ENCODE measurements around the gene LRP1-AS.

The LRP1-AS gene

DNA sequence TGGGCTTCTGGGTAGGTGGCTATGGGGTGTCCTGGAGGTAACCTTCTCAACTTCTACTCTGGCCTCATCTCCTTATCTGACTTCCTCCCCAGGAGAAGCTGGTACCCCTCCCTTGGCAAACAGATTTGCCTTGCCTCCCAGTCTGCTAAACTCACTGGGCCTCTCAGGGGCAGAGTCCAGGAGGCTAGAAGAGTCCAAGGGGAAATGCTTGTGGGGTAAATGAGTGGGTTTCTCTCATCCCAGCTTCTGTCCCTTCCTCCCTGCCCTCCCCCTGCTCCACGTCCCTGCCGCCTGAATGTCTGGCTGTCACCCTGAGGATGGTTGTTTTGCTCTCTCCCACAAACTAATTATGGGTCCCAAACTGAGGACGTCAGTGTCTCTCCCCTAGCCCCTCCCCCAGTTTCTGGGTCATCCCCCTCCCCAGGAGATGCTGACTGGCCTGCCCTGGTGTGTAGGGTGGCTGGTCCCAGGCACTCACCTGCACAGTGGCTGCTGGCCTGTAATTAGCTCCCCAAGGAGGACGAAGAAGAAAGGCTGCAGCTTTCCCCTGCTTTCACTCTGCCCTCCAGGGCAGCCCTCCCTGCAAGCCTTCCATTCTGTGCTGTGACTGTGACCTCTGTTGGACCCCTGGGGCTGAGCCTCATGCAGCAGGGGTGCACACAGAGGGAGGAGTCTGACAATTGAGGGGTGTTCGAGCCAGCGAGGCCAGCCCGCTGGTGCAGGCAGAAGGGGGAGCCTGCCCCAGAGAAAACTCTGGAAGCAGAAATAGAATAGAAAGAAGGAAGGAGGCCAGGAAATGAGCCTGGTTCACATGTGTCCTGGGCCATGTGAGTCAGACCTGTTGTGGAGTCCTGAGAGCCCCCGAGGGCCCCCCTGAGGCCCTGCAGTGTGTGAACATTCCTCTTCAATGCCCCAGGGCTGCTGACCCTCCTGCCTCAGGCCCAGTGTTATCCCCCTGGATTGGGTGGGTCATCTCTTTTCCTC lies at the start of gene LRP1-AS:
Gene LRP1-AS (minus strand): TSS at position 659 of the 984 bp plus-strand sequence.
- in situ Hi-C loops (cut with MboI; ENCODE audit: low sequenced_read_pairs), result no loop called here

DNA sequence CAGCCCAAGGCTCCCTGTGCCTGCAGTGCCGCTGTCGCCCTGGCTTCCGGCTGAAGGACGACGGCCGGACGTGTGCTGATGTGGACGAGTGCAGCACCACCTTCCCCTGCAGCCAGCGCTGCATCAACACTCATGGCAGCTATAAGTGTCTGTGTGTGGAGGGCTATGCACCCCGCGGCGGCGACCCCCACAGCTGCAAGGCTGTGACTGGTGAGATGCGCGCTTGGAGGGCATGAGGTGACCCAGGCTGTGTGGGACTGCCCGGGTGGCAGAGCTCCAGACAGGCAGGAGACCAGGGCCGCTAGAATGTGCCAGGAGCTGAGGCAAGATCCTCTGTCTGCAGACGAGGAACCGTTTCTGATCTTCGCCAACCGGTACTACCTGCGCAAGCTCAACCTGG lies 49.5 kb upstream of the LRP1-AS start:
- in situ Hi-C loops (cut with MboI; ENCODE audit: low sequenced_read_pairs), result no loop called here

DNA sequence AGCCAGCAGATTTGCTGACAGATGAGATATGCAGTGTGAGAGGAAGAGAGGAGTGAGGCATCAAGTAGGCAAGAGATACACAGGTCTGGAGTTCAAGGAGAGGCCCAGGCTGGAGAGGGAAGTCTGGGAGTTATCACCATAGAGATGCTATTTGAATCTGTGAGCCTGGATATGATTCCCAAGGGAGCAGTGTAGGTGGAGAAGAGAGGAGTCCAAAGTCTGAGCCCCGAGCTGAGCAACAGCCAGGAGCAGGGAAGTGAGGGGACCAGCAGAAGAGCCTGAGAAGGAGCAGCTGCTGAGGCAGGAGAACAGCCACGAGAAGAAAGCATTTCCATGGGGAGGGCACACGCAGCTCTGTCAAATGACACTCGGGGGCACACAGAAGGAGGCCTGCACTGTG lies 49.0 kb upstream of the LRP1-AS start:
- in situ Hi-C loops (cut with MboI; ENCODE audit: low sequenced_read_pairs), result no loop called here

DNA sequence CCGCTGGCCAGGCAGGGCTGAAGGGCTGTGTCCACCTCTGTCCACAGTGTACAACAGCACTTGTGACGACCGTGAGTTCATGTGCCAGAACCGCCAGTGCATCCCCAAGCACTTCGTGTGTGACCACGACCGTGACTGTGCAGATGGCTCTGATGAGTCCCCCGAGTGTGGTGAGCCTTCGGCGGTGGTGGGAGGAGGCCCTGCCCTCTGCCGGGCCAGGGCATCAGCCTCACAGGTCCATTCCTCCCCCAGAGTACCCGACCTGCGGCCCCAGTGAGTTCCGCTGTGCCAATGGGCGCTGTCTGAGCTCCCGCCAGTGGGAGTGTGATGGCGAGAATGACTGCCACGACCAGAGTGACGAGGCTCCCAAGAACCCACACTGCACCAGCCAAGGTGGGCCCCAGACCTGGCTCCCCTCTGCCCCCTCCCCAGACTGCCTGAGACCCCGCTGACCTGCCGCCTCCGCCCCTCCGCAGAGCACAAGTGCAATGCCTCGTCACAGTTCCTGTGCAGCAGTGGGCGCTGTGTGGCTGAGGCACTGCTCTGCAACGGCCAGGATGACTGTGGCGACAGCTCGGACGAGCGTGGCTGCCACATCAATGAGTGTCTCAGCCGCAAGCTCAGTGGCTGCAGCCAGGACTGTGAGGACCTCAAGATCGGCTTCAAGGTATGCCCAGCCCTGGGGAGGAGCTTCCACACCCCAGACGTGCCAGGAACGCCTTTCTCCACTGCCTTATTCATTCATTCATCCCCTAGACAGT lies 48.4 kb upstream of the LRP1-AS start:
- in situ Hi-C loops (cut with MboI; ENCODE audit: low sequenced_read_pairs), result no loop called here

DNA sequence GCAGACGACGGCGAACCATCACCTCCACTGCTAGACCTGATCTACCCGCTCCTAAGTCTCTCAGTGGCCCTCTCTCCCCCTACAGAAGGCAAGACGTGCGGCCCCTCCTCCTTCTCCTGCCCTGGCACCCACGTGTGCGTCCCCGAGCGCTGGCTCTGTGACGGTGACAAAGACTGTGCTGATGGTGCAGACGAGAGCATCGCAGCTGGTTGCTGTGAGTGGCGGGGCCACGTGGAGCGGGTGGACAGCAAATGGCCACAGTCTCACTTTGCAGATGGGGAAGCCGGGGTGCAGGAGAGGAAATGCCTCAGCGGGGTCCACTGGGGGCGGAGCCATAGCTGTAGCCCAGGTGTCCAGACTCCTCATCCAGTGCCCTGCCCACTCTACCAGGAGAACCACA lies 47.8 kb upstream of the LRP1-AS start:
- in situ Hi-C loops (cut with MboI; ENCODE audit: low sequenced_read_pairs), result no loop called here

DNA sequence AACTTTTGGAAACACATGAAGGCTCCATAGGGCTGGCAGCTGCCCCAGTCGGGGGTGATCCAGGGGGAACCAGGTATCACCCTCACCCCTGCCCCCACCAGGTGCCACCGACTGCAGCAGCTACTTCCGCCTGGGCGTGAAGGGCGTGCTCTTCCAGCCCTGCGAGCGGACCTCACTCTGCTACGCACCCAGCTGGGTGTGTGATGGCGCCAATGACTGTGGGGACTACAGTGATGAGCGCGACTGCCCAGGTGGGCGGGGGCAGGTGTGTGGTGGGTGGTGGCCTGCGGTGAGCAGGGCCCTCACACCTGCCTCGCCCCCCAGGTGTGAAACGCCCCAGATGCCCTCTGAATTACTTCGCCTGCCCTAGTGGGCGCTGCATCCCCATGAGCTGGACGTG lies 46.8 kb upstream of the LRP1-AS start:
- in situ Hi-C loops (cut with MboI; ENCODE audit: low sequenced_read_pairs), result no loop called here

DNA sequence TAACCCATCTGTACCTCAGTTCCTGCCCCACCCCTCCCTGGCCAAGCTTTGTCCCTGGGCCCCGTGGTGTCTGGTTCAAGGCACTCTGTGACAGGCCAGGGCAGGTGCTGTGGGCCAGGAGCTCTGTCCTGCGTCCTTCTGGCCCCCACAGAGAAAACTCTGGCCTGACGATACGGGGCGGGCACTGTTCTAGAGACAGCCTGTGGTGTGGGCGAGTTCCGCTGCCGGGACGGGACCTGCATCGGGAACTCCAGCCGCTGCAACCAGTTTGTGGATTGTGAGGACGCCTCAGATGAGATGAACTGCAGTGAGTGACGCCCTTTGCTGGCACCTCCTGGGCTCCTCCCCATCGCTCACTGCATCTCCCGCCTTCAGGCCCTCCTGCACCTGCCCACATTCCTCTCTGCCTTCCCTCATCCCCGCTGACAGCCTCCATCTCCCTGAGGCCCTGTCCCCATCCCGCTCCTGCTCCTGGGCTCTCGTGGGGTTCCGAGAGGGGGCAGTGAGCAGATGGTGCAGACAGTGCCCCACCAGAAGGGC lies 46.4 kb upstream of the LRP1-AS start:
- in situ Hi-C loops (cut with MboI; ENCODE audit: low sequenced_read_pairs), result no loop called here

DNA sequence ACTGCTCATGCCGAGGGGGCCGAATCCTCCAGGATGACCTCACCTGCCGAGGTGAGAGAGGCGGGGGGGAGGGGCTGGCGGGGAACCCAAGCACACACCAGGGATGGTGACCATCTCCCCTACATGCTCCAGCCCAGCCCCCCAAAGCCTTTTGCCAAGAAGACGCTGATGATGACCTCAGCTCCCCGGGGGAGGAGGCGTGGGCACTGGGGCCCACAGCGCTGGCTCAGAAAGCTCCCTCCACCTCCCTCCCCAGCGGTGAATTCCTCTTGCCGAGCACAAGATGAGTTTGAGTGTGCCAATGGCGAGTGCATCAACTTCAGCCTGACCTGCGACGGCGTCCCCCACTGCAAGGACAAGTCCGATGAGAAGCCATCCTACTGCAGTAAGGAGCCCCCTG lies 45.5 kb upstream of the LRP1-AS start:
- in situ Hi-C loops (cut with MboI; ENCODE audit: low sequenced_read_pairs), result no loop called here

DNA sequence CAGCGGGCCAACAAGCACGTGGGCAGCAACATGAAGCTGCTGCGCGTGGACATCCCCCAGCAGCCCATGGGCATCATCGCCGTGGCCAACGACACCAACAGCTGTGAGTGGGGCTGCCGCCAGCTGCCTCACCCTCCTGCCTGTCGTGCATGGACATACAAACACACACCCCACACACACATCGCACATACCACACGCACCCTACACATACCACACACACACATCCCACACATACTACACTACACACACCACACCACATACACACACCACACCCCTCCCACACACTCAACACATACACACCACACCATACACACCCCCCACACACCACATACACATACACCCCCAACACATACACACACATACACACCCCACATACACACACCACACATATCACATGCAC lies 44.0 kb upstream of the LRP1-AS start:
- in situ Hi-C loops (cut with MboI; ENCODE audit: low sequenced_read_pairs), result no loop called here

DNA sequence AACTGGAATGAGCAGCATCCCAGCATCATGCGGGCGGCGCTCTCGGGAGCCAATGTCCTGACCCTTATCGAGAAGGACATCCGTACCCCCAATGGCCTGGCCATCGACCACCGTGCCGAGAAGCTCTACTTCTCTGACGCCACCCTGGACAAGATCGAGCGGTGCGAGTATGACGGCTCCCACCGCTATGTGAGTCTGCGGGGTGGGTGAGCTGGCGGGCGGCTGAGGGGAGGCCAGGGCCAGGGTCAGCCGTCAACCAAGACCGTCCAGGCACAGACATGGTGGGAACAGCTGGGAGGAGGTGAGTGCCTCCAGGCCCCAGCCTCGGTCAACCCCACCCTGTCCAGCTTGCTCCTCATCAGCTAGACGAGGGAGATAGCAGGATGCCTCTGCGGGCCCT lies 43.4 kb upstream of the LRP1-AS start:
- in situ Hi-C loops (cut with MboI; ENCODE audit: low sequenced_read_pairs), result no loop called here

DNA sequence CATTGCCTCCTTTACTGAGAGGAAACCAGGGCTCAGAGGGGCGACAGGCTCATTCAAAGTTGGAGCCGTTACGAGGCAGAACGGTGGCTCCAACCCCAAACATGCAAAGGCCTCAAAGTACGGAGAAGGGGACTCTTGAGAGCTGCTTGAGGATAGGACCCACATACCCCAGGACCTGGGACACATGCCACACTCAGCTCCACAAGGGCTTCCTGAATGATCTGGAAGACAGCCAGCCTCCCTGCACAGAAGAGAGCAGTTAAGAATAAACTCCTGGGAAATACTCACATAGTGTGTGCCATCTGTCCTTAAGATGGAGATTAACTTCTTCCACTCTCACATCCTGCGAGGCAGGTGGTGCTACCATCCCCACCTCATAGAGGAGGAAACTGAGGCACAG lies 42.6 kb upstream of the LRP1-AS start:
- in situ Hi-C loops (cut with MboI; ENCODE audit: low sequenced_read_pairs), result no loop called here

DNA sequence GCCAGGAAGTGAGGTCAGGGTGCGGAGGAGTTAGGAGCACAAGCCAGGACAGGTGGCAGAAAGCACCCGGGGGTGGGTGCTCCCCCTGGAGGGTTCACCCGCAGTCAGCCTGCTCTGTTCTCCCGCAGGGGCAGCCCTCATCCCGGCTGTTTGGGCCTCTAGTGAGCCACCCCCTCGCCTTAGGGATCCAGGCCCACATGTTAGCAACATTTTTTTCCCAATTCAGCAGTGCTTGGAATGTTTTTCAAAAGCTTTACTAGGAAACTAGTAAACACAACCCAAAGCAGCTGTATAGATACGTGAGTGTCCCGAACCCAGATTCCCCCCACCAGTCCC lies 40.6 kb upstream of the LRP1-AS start:
- in situ Hi-C loops (cut with MboI; ENCODE audit: low sequenced_read_pairs), result no loop called here

DNA sequence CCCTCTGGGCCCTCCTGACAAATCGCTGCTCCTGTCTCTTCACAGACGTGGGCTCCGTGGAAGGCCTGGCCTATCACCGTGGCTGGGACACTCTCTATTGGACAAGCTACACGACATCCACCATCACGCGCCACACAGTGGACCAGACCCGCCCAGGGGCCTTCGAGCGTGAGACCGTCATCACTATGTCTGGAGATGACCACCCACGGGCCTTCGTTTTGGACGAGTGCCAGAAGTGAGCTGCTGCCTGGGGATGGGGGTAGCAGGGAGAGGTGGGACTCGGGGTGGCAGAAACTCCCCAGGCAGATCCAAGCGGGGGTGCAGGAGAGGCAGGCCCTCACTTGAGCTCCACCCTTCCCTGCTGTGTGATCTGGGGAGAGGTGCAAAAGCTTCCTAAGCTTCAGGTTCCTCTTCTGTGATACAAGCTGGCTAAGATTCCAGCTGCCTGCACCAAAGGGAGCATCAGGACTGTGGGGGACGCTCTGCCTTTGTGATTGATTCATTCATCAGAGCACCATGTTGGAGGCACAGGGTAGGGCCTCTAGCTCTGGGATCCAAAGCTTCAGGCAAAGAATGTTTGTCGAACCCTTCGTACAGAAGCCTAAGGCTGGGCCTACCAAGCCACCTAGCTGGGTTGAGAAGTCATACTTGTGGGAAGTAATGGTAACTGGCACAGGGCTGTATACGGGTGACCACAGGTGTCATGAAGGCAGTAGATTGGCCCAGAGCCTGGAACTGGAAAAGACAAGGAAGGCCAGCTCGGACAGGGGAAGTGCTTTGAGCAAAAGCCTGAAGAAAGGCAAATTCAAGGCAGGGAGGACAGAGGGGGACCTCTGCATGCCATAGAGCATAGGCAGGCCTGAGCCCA lies 40.0 kb upstream of the LRP1-AS start:
- in situ Hi-C loops (cut with MboI; ENCODE audit: low sequenced_read_pairs), result no loop called here

DNA sequence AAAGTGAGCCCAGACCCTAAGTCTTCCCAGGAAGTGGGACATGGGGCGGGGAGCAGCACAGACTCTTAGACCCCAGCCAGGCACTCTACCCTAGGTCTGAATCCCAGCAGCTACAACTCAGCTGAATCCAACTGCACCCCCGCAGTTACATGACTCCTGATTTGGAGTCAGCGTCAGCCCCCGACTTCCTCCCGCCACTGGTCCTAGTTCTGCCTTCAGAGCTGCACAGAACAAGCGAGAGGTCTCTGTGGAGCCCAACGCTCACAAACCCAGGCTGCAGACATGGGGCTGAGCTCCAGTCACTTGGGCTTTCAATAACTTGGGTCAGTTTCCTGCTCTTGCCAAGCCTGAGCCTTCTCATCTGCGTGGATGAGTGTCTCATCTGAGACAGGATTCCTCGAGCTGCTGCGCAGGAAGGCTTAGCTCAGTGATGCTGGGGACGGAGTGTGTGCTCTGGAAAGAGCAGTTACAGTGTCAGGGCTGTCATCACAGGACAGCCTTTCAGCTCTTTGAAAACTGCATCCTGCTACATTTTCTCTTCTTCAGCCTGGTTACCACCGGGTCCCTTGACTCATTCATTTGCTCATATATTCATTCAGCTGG lies 38.6 kb upstream of the LRP1-AS start:
- in situ Hi-C loops (cut with MboI; ENCODE audit: low sequenced_read_pairs), result no loop called here

DNA sequence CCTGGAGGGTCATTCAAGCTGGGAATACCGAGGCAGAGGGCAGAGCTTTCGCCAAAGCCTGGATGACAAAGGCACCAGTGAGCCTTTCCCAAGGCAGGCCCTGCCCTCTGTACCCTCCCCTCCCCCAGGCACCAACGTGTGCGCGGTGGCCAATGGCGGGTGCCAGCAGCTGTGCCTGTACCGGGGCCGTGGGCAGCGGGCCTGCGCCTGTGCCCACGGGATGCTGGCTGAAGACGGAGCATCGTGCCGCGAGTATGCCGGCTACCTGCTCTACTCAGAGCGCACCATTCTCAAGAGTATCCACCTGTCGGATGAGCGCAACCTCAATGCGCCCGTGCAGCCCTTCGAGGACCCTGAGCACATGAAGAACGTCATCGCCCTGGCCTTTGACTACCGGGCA lies 38.0 kb upstream of the LRP1-AS start:
- in situ Hi-C loops (cut with MboI; ENCODE audit: low sequenced_read_pairs), result no loop called here

DNA sequence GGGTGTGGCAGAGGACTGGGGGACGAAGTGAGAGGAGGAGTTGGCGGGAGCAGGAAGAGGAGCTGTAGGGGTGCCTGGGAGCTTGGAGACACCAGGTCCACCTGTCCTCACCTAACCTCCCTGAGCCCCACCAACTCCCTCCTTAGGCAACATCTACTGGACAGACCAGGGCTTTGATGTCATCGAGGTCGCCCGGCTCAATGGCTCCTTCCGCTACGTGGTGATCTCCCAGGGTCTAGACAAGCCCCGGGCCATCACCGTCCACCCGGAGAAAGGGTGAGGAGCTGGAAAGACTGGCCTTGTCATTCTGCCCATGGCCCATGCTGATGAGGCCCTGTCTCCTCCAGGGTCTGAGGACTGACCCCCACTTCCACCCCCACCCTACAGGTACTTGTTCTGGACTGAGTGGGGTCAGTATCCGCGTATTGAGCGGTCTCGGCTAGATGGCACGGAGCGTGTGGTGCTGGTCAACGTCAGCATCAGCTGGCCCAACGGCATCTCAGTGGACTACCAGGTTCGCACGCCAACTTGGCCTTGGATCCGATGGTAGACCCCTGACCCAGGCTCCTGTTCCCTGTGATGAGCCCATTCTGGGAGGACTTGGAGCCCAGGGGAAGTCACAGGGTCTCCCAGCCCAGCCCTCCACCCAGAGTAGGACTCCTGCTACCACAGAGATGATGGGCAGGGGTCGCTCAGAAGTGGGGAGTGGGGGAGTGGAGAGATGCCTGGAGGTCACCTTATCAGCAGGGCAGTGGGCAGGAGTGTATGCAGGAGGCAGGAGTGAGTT lies 36.7 kb upstream of the LRP1-AS start:
- in situ Hi-C loops (cut with MboI; ENCODE audit: low sequenced_read_pairs), result no loop called here

DNA sequence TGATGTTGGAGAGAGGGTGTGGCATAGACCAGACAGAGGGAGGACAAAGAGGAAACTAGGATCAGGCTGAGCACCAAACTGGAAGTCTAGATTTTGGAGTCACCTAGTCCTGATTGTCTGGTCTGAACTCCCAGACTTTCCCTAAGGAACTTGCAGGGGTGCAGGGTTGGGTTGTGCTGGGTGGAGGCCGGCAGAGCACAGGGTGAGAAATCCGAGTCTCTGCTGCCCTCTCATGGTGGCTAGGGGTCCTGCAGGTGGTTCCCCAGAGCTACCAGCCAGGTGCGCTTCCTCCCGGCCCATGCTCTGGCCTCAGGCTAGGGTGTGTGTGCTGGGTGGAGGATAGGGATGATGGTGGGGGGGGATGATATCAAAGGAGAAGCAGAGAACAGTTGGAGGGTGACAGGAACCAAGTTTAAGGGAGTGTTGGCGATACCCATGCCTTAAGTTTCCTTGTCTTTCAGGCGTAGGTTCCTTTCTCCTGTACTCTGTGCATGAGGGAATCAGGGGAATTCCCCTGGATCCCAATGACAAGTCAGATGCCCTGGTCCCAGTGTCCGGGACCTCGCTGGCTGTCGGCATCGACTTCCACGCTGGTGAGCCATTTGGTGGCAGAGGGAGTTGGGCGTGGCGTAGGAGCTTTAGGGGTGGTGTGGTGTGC lies 35.6 kb upstream of the LRP1-AS start:
- in situ Hi-C loops (cut with MboI; ENCODE audit: low sequenced_read_pairs), result no loop called here

DNA sequence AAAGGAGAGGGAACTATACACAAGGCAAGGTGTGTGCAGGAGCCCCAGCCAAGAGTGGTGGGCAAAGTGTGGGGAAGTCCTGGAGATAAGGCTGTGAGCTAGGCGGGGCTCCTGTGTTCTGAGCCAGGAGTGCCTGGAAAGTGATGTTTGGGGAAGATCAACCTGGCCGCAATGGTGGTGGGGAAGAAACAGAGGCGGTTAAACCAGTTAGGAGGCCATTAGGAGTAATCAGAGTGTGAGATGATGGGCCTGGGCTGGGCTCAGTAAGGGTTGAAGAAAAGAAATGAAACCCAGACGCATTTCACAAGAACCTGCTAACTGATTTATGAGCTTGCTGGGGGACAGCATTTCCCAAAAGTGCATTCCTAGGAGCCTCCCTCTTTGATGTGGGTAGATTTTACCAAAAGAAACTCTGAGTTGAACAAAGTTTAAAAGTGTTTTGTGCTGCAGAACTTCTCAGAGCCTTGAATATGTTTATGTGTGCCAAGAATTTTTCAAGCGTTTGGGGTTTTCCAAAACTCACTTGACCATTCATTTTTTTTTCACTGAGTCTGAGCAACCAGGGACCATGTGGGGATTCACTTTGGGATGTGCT lies 34.2 kb upstream of the LRP1-AS start:
- in situ Hi-C loops (cut with MboI; ENCODE audit: low sequenced_read_pairs), result no loop called here

DNA sequence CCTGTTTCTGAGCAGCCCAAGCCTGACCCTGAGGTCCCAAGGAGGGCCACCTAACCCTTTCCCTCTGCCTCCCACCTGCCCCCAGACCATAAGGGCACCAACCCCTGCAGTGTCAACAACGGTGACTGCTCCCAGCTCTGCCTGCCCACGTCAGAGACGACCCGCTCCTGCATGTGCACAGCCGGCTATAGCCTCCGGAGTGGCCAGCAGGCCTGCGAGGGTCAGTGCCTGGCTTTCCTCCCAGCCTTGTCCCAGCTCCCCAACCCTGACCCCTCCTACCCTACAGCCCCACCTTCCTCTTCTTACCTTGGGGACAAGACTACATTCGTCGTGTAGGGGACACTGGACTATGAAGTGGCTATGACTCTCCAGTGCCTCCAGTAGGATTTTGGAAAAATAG lies 33.7 kb upstream of the LRP1-AS start:
- in situ Hi-C loops (cut with MboI; ENCODE audit: low sequenced_read_pairs), result no loop called here

All from HL-60/S4 treated with retinoic acid at 250 ng/mL for 4 days and 3 days (cell line).